GM23338 (cell line): ENCODE measurements around the gene TMEM59L.

Experiments used
- CREB1 ChIP-seq: fragments of 250-450 bp; sonication (Bioruptor Pico); IDR thresholded peaks from 2 replicates; pipeline ENCODE4 v1.5.0; 2020; ENCODE audit warnings: low read depth, mild to moderate bottlenecking, moderate library complexity
- EZH2 ChIP-seq: fragments of 200-600 bp; sonication (generic); IDR thresholded peaks from one replicate; pipeline ENCODE4 v1.8.0; 2017; ENCODE audit warnings: antibody characterized with exemption, mild to moderate bottlenecking, low read depth; ENCODE audit not compliant: unreplicated experiment
- EZH2phosphoT487 ChIP-seq: fragments of 200-600 bp; sonication (generic); IDR thresholded peaks from one replicate; pipeline ENCODE4 v1.8.1; 2018; ENCODE audit warnings: antibody characterized with exemption; ENCODE audit not compliant: unreplicated experiment
- JUNB ChIP-seq: IDR thresholded peaks from one replicate; pipeline ENCODE4 v1.6.1; 2016; ENCODE audit warnings: antibody characterized with exemption; ENCODE audit not compliant: unreplicated experiment
- NANOG ChIP-seq: IDR thresholded peaks from 2 replicates; pipeline ENCODE4 v1.6.1; 2016; ENCODE audit warnings: antibody characterized with exemption, borderline replicate concordance
- POLR2AphosphoS5 ChIP-seq: IDR thresholded peaks from 2 replicates; pipeline ENCODE4 v1.6.1; 2016; ENCODE audit warnings: antibody characterized with exemption, low read depth
- REST ChIP-seq: IDR thresholded peaks from one replicate; pipeline ENCODE4 v1.6.1; 2018; ENCODE audit warnings: antibody characterized with exemption; ENCODE audit not compliant: unreplicated experiment
- STAT1 ChIP-seq: IDR thresholded peaks from one replicate; pipeline ENCODE4 v1.6.1; 2016; ENCODE audit warnings: antibody characterized with exemption; ENCODE audit not compliant: unreplicated experiment
- ZNF114 ChIP-seq: fragments of 250-450 bp; sonication (Bioruptor Pico); IDR thresholded peaks from 2 replicates; pipeline ENCODE4 v1.5.0; 2020; ENCODE audit warnings: mild to moderate bottlenecking, moderate library complexity
- ZNF331 ChIP-seq: fragments of 250-450 bp; sonication (Bioruptor Pico); IDR thresholded peaks from 2 replicates; pipeline ENCODE4 v1.5.0; 2020; ENCODE audit warnings: low read depth, mild to moderate bottlenecking, moderate library complexity
- ZNF462 ChIP-seq: fragments of 250-450 bp; sonication (Bioruptor Pico); IDR thresholded peaks from 2 replicates; pipeline ENCODE4 v1.5.0; 2020; ENCODE audit warnings: mild to moderate bottlenecking, moderate library complexity
- TF ChIP-seq, protein P1 (sequence below), 2 experiments: fragments of 200-600 bp in 1 of 2; sonication (generic) in 1 of 2; conservative IDR thresholded peaks; 2 replicates each; pipeline versions ENCODE4 v1.5.1 to v1.6.1; 2016 to 2017; ENCODE audit warnings: antibody characterized with exemption in 2 of 2, low read depth in 2 of 2, mild to moderate bottlenecking in 2 of 2, moderate library complexity in 1 of 2
- TF ChIP-seq, protein P2 (sequence below): IDR thresholded peaks from 2 replicates; pipeline ENCODE4 v1.6.1; 2016; ENCODE audit warnings: antibody characterized with exemption

- TF ChIP-seq POLR2AphosphoS5 (no peak), JUNB (no peak), EZH2 (no peak), EZH2phosphoT487 (no peak), REST (no peak), CREB1 (CRISPR knock-in tag) (no peak), STAT1 (no peak), ZNF331 (no peak), NANOG (no peak), ZNF114 (CRISPR knock-in tag) (no peak), ZNF462 (CRISPR knock-in tag) (no peak)
- TF ChIP-seq, protein P1, sequence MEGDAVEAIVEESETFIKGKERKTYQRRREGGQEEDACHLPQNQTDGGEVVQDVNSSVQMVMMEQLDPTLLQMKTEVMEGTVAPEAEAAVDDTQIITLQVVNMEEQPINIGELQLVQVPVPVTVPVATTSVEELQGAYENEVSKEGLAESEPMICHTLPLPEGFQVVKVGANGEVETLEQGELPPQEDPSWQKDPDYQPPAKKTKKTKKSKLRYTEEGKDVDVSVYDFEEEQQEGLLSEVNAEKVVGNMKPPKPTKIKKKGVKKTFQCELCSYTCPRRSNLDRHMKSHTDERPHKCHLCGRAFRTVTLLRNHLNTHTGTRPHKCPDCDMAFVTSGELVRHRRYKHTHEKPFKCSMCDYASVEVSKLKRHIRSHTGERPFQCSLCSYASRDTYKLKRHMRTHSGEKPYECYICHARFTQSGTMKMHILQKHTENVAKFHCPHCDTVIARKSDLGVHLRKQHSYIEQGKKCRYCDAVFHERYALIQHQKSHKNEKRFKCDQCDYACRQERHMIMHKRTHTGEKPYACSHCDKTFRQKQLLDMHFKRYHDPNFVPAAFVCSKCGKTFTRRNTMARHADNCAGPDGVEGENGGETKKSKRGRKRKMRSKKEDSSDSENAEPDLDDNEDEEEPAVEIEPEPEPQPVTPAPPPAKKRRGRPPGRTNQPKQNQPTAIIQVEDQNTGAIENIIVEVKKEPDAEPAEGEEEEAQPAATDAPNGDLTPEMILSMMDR (conservative IDR thresholded peaks at IDR 0.05; ENCODE audit: low read depth in 2 of 2) = no peak
- TF ChIP-seq, protein P2, sequence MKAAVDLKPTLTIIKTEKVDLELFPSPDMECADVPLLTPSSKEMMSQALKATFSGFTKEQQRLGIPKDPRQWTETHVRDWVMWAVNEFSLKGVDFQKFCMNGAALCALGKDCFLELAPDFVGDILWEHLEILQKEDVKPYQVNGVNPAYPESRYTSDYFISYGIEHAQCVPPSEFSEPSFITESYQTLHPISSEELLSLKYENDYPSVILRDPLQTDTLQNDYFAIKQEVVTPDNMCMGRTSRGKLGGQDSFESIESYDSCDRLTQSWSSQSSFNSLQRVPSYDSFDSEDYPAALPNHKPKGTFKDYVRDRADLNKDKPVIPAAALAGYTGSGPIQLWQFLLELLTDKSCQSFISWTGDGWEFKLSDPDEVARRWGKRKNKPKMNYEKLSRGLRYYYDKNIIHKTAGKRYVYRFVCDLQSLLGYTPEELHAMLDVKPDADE = no peak
Measured at GRCh38 chr19:18650021-18650390, 37.3 kb downstream of the TMEM59L start.
